NT2/D1 (cell line): ENCODE results near the gene WFDC6.

Source experiments
- DNase-seq: peaks from one replicate; pipeline ENCODE4 v3.0.0-alpha.2; 2011; ENCODE audit warnings: low read depth, low spot score
- H3K27me3 ChIP-seq: 2 replicates; pipeline ENCODE4 v1.6.0; 2011; ENCODE audit warnings: mild to moderate bottlenecking; ENCODE audit not compliant: insufficient read length, insufficient read depth
- H3K36me3 ChIP-seq: 2 replicates; pipeline ENCODE4 v1.6.1; 2011; ENCODE audit warnings: mild to moderate bottlenecking, low read length, mixed read lengths; ENCODE audit not compliant: insufficient read depth, insufficient read length
- H3K4me1 ChIP-seq: 2 replicates; pipeline ENCODE4 v1.5.1; 2011; ENCODE audit not compliant: insufficient read depth, insufficient read length
- H3K4me3 ChIP-seq: 2 replicates; pipeline ENCODE4 v1.5.1; 2011; ENCODE audit warnings: low read depth; ENCODE audit not compliant: insufficient read length
- H3K9ac ChIP-seq: 2 replicates; pipeline ENCODE4 v1.6.0; 2011; ENCODE audit warnings: low read depth; ENCODE audit not compliant: insufficient read length
- H3K9me3 ChIP-seq: 2 replicates; pipeline ENCODE4 v1.5.1; 2011; ENCODE audit warnings: mild to moderate bottlenecking, low read length; ENCODE audit not compliant: insufficient read depth
- SUZ12 ChIP-seq: IDR thresholded peaks from 2 replicates; pipeline ENCODE4 v1.6.1; 2011; ENCODE audit not compliant: insufficient read length, insufficient read depth; ENCODE audit errors: extremely low read depth
- YY1 ChIP-seq: IDR thresholded peaks from 2 replicates; pipeline ENCODE4 v1.6.1; 2011; ENCODE audit not compliant: insufficient read length, insufficient read depth
- ZNF274 ChIP-seq: IDR thresholded peaks from 2 replicates; pipeline ENCODE4 v1.6.1; 2011; ENCODE audit warnings: mild to moderate bottlenecking, low read depth, low read length

The WFDC6 gene

GRCh38 chr20:45503403-45503802, 35.9 kb downstream of the WFDC6 start:
- H3K36me3 ChIP-seq: no peaks in the 10 kb centered on the region
- no peak for TF ChIP-seq YY1
- no peak for TF ChIP-seq ZNF274
- no peak for TF ChIP-seq SUZ12
- H3K9ac ChIP-seq: no peak overlapping the region
- no peaks in the 10 kb centered on the region for H3K4me1 ChIP-seq
- no peak for DNase-seq
- no peak overlapping the region for H3K4me3 ChIP-seq
- H3K27me3 ChIP-seq: no peaks in the 10 kb centered on the region
- no peaks in the 10 kb centered on the region; the same call in 1 of the 2 replicates for H3K9me3 ChIP-seq

GRCh38 chr20:45502561-45502960, 36.7 kb downstream of the WFDC6 start:
- TF ChIP-seq SUZ12 (no peak), YY1 (no peak), ZNF274 (no peak)
- Histone ChIP-seq H3K9ac (no peak overlapping the region), H3K27me3 (no peaks in the 10 kb centered on the region), H3K9me3 (no peaks in the 10 kb centered on the region; the same call in 1 of the 2 replicates), H3K4me1 (no peaks in the 10 kb centered on the region), H3K36me3 (no peaks in the 10 kb centered on the region), H3K4me3 (no peak overlapping the region)
- no peak for DNase-seq

GRCh38 chr20:45501600-45501999, 37.7 kb downstream of the WFDC6 start:
- Histone ChIP-seq H3K4me3 (no peak overlapping the region), H3K4me1 (no peaks in the 10 kb centered on the region), H3K27me3 (no peaks in the 10 kb centered on the region), H3K9me3 (no peaks in the 10 kb centered on the region; the same call in 1 of the 2 replicates), H3K36me3 (no peaks in the 10 kb centered on the region), H3K9ac (no peak overlapping the region)
- TF ChIP-seq YY1 (no peak), ZNF274 (no peak), SUZ12 (no peak)
- no peak for DNase-seq

- Histone ChIP-seq H3K4me3 (no peak overlapping the region), H3K27me3 (no peaks in the 10 kb centered on the region), H3K9me3 (no peaks in the 10 kb centered on the region; the same call in 1 of the 2 replicates), H3K36me3 (no peaks in the 10 kb centered on the region), H3K4me1 (no peaks in the 10 kb centered on the region), H3K9ac (no peak overlapping the region)
- TF ChIP-seq YY1: no peak
- no peak for TF ChIP-seq SUZ12
- no peak for TF ChIP-seq ZNF274
- no peak for DNase-seq
Observed at GRCh38 chr20:45500022-45500421, 39.3 kb downstream of the WFDC6 start.

GRCh38 chr20:45497971-45498494, 41.2 kb downstream of the WFDC6 start:
- no peak overlapping the region for H3K9ac ChIP-seq
- H3K4me3 ChIP-seq: no peak overlapping the region
- H3K4me1 ChIP-seq: no peaks in the 10 kb centered on the region
- no peaks in the 10 kb centered on the region for H3K36me3 ChIP-seq
- no peak for TF ChIP-seq SUZ12
- peak; percentile 63 for DNase-seq
- H3K27me3 ChIP-seq: no peaks in the 10 kb centered on the region
- no peaks in the 10 kb centered on the region; the same call in 1 of the 2 replicates for H3K9me3 ChIP-seq

GRCh38 chr20:45496166-45496565, 43.1 kb downstream of the WFDC6 start:
- H3K27me3 ChIP-seq: no peaks in the 10 kb centered on the region
- no peaks in the 10 kb centered on the region for H3K4me1 ChIP-seq
- H3K9me3 ChIP-seq: no peaks in the 10 kb centered on the region; the same call in 1 of the 2 replicates
- no peaks in the 10 kb centered on the region for H3K36me3 ChIP-seq
- DNase-seq: no peak
- H3K4me3 ChIP-seq: no peak overlapping the region
- TF ChIP-seq YY1 (no peak), SUZ12 (no peak), ZNF274 (no peak)
- H3K9ac ChIP-seq: no peak overlapping the region

- DNase-seq: no peak
- no peaks in the 10 kb centered on the region for H3K4me1 ChIP-seq
- TF ChIP-seq ZNF274: no peak
- TF ChIP-seq SUZ12: no peak
- TF ChIP-seq YY1: no peak
- no peak overlapping the region for H3K4me3 ChIP-seq
- no peaks in the 10 kb centered on the region for H3K27me3 ChIP-seq
- H3K9ac ChIP-seq: no peak overlapping the region
- H3K9me3 ChIP-seq: no peaks in the 10 kb centered on the region; the same call in 1 of the 2 replicates
- H3K36me3 ChIP-seq: no peaks in the 10 kb centered on the region
Observed at GRCh38 chr20:45495501-45495941, 43.8 kb downstream of the WFDC6 start.

- H3K9ac ChIP-seq: no peak overlapping the region
- no peaks in the 10 kb centered on the region for H3K36me3 ChIP-seq
- TF ChIP-seq ZNF274: no peak
- TF ChIP-seq YY1: no peak
- TF ChIP-seq SUZ12: no peak
- no peak overlapping the region for H3K4me3 ChIP-seq
- no peaks in the 10 kb centered on the region for H3K27me3 ChIP-seq
- no peaks in the 10 kb centered on the region for H3K4me1 ChIP-seq
- no peaks in the 10 kb centered on the region for H3K9me3 ChIP-seq
- no peak for DNase-seq
Observed at GRCh38 chr20:45489083-45489531, 50.2 kb downstream of the WFDC6 start.
